Neural progenitor cell (in vitro differentiated cells): ENCODE results near the gene SNAPC2. TPM values are rescaled to one million over a fixed set of nuclear protein-coding genes. Genes with fewer than 3 reads are reported as not detected.
A peak's percentile ranks its signal among the peaks of the same experiment; 100 is the strongest.

ENCODE experiments used
- DNase-seq: peaks from one replicate; pipeline ENCODE4 v3.0.0-alpha.2; 2016; ENCODE audit warnings: low spot score
- H2AFZ ChIP-seq: fragments of 200-600 bp; sonication (generic); replicated peaks from 2 replicates; pipeline ENCODE4 v1.6.1; 2016; ENCODE audit warnings: antibody characterized with exemption
- H3F3A ChIP-seq: fragments of 200-600 bp; sonication (generic); 2 replicates; pipeline ENCODE4 v1.6.1; 2016; ENCODE audit warnings: antibody characterized with exemption, low read depth
- H3K27ac ChIP-seq: fragments of 200-600 bp; sonication (generic); 2 replicates; pipeline ENCODE4 v1.5.1; 2016; ENCODE audit warnings: mild to moderate bottlenecking
- H3K27me3 ChIP-seq: fragments of 200-600 bp; sonication (generic); 2 replicates; pipeline ENCODE4 v1.6.1; 2016; ENCODE audit warnings: mild to moderate bottlenecking, moderate library complexity
- H3K36me3 ChIP-seq: fragments of 200-600 bp; sonication (generic); 2 replicates; pipeline ENCODE4 v1.5.1; 2016
- H3K4me1 ChIP-seq: fragments of 200-600 bp; sonication (generic); 2 replicates; pipeline ENCODE4 v1.6.1; 2016; ENCODE audit warnings: mixed run types
- H3K4me2 ChIP-seq: fragments of 200-600 bp; sonication (generic); 2 replicates; pipeline ENCODE4 v1.6.1; 2016
- H3K4me3 ChIP-seq: fragments of 200-600 bp; sonication (generic); 2 replicates; pipeline ENCODE4 v1.5.1; 2016
- H3K79me2 ChIP-seq: fragments of 200-600 bp; sonication (generic); 2 replicates; pipeline ENCODE4 v1.6.1; 2016; ENCODE audit warnings: low read depth
- H3K9ac ChIP-seq: fragments of 200-600 bp; sonication (generic); 2 replicates; pipeline ENCODE4 v1.6.1; 2016
- H3K9me3 ChIP-seq: fragments of 200-600 bp; sonication (generic); 2 replicates; pipeline ENCODE4 v1.5.1; 2016; ENCODE audit warnings: low read depth
- H4K20me1 ChIP-seq: fragments of 200-600 bp; sonication (generic); 2 replicates; pipeline ENCODE4 v1.6.1; 2016; ENCODE audit warnings: low read depth
- H3K27ac Mint-ChIP-seq: 3 replicates; pipeline ENCODE4 v1.8.0; 2021; ENCODE audit warnings: mixed read lengths
- H3K27me3 Mint-ChIP-seq: 2 replicates; pipeline ENCODE4 v1.8.0; 2022; ENCODE audit warnings: low read depth, mild to moderate bottlenecking, inconsistent platforms, moderate library complexity, mixed read lengths; ENCODE audit not compliant: insufficient read depth
- H3K36me3 Mint-ChIP-seq: 3 replicates; pipeline ENCODE4 v1.8.0; 2021; ENCODE audit warnings: mixed read lengths
- H3K4me1 Mint-ChIP-seq: 3 replicates; pipeline ENCODE4 v1.8.0; 2021; ENCODE audit warnings: mixed read lengths
- H3K4me3 Mint-ChIP-seq: 3 replicates; pipeline ENCODE4 v1.8.0; 2021; ENCODE audit warnings: mild to moderate bottlenecking, moderate library complexity, mixed read lengths
- H3K9me3 Mint-ChIP-seq: 3 replicates; pipeline ENCODE4 v1.8.0; 2020; ENCODE audit warnings: mixed read lengths
- EZH2 ChIP-seq: fragments of 200-600 bp; sonication (generic); IDR thresholded peaks from 2 replicates; pipeline ENCODE4 v1.6.1; 2017; ENCODE audit warnings: antibody characterized with exemption, mild to moderate bottlenecking, moderate library complexity
- EZH2phosphoT487 ChIP-seq: fragments of 200-600 bp; sonication (generic); IDR thresholded peaks from 2 replicates; pipeline ENCODE4 v1.6.1; 2017; ENCODE audit warnings: antibody characterized with exemption
- total RNA-seq: library from RNA; depleted of rRNA; stranded (reverse); fragments of >200 nt; gene quantifications from 2 replicates; pipeline ENCODE4 v1.2.3, GENCODE V29; 2015; ENCODE audit warnings: low replicate concordance
- TF ChIP-seq, protein P1 (sequence below): fragments of 200-600 bp; sonication (generic); IDR thresholded peaks from 2 replicates; pipeline ENCODE4 v1.5.1; 2017; ENCODE audit warnings: antibody characterized with exemption, mild to moderate bottlenecking

The SNAPC2 gene
- total RNA-seq, 1 donor from 2014 or later: 5.7 TPM

DNA sequence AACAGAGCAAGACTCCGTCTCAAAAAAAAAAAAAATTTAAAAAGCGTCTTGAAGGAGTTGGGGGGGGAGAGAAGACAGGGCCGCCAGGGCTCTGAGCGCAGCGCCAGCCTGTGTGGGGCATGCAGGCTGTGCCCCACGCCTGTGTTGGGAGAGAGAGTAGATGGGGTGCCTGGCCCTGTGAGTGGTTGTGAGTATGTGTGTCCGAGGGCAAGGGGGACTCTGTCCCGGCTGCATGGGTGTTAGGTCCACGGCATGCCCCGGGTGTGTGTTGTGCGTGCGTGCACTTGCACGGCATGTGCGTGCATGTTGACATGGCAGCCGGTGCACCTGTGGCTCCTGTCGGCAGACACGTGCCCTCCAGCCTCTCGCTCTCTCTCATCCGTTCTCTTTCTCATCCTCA, 13.0 kb upstream of the SNAPC2 start:
- H3K79me2 ChIP-seq: peaks cover 37% of the 10 kb centered on the region
- H3K4me3 ChIP-seq: no peak overlapping the region
- Mint-ChIP-seq H3K27me3 (peaks cover 3% of the 10 kb centered on the region), H3K4me3 (peak overlapping the region; percentile 46), H3K4me1 (peaks cover 20% of the 10 kb centered on the region), H3K36me3 (peaks cover 8% of the 10 kb centered on the region), H3K9me3 (no peaks in the 10 kb centered on the region), H3K27ac (no peak overlapping the region)
- no peak overlapping the region for H2AFZ ChIP-seq
- H3K36me3 ChIP-seq: no peaks in the 10 kb centered on the region
- no peaks in the 10 kb centered on the region for H3K9me3 ChIP-seq
- H3F3A ChIP-seq: peaks cover 9% of the 10 kb centered on the region
- peaks cover 11% of the 10 kb centered on the region for H3K4me1 ChIP-seq
- no peak for DNase-seq
- no peak overlapping the region for H3K4me2 ChIP-seq
- H3K27ac ChIP-seq: no peak overlapping the region
- H3K9ac ChIP-seq: no peak overlapping the region
- peaks cover 5% of the 10 kb centered on the region for H3K27me3 ChIP-seq
- TF ChIP-seq EZH2 (no peak), EZH2phosphoT487 (no peak)
- TF ChIP-seq, protein P1, sequence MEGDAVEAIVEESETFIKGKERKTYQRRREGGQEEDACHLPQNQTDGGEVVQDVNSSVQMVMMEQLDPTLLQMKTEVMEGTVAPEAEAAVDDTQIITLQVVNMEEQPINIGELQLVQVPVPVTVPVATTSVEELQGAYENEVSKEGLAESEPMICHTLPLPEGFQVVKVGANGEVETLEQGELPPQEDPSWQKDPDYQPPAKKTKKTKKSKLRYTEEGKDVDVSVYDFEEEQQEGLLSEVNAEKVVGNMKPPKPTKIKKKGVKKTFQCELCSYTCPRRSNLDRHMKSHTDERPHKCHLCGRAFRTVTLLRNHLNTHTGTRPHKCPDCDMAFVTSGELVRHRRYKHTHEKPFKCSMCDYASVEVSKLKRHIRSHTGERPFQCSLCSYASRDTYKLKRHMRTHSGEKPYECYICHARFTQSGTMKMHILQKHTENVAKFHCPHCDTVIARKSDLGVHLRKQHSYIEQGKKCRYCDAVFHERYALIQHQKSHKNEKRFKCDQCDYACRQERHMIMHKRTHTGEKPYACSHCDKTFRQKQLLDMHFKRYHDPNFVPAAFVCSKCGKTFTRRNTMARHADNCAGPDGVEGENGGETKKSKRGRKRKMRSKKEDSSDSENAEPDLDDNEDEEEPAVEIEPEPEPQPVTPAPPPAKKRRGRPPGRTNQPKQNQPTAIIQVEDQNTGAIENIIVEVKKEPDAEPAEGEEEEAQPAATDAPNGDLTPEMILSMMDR: no peak
- peaks cover 60% of the 10 kb centered on the region for H4K20me1 ChIP-seq

DNA sequence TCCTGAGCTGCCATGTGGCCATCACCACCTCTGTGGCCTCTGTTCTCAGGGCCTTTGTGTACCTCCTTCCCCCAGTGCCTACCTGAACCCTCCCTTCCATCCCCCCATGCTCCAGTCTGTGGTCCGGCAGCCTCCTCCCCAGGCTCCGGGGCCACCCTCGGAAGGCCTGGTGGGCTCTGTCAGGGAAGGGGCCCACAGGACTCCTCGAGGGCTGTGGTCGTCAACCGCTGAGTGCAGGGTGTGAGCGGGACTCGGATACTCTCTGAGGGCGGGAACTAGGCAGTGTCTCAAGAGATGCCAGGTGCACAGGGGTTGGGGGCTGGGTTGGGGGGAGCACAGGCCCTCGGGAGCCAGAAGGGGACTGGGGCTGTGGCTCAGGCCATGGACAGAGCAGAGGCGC, 12.6 kb upstream of the SNAPC2 start:
- Histone ChIP-seq H3K4me1 (peaks cover 11% of the 10 kb centered on the region), H3K4me2 (no peak overlapping the region), H3K27ac (no peak overlapping the region), H3K79me2 (peaks cover 37% of the 10 kb centered on the region), H3K4me3 (no peak overlapping the region), H4K20me1 (peaks cover 62% of the 10 kb centered on the region), H3K9ac (no peak overlapping the region), H3K36me3 (no peaks in the 10 kb centered on the region), H3F3A (peaks cover 8% of the 10 kb centered on the region), H3K27me3 (peaks cover 2% of the 10 kb centered on the region), H2AFZ (no peak overlapping the region), H3K9me3 (no peaks in the 10 kb centered on the region)
- H3K27me3 Mint-ChIP-seq: peaks cover 3% of the 10 kb centered on the region
- DNase-seq: no peak
- TF ChIP-seq, protein P1: no peak
- no peak for TF ChIP-seq EZH2phosphoT487
- TF ChIP-seq EZH2: no peak
- H3K36me3 Mint-ChIP-seq: peaks cover 8% of the 10 kb centered on the region
- peaks cover 18% of the 10 kb centered on the region for H3K4me1 Mint-ChIP-seq
- no peak overlapping the region for H3K4me3 Mint-ChIP-seq
- H3K27ac Mint-ChIP-seq: no peak overlapping the region
- no peaks in the 10 kb centered on the region for H3K9me3 Mint-ChIP-seq

DNA sequence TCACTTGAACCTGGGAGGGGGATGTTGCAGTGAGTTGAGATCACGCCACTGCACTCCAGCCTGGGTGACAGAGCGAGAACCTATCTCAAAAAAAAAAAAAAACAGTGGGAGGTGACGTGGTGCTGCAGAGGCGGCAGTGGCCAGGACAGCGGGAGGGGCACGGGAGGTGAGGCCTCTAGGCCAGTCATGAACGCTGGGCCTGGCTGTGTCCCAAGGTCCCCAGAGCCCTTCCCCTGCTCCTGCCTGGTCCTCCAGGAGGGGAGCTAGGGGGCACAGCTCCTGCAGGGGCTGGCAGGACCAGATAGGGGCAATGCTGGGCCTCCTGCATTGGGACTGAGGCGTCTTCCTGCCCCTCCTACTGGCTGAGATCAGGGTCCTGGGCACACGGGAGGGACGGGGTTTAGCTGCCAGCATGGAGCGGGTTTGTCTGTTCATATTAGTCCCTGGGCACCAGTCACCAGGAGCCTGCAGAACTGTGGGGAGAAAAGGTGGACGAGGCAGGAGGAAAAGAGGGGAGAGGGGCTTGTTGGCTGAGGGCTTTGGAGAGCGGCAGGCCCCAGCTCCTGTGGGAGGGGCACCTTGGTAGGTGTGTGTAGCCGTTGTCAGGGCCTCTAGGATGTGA, 11.9 kb upstream of the SNAPC2 start:
- Mint-ChIP-seq H3K27ac (no peak overlapping the region), H3K4me3 (no peak overlapping the region), H3K36me3 (peaks cover 12% of the 10 kb centered on the region), H3K4me1 (peaks cover 12% of the 10 kb centered on the region), H3K27me3 (peaks cover 7% of the 10 kb centered on the region), H3K9me3 (no peaks in the 10 kb centered on the region)
- H3K79me2 ChIP-seq: peaks cover 37% of the 10 kb centered on the region
- H3K4me2 ChIP-seq: no peak overlapping the region
- H3K27me3 ChIP-seq: no peaks in the 10 kb centered on the region
- peaks cover 62% of the 10 kb centered on the region for H4K20me1 ChIP-seq
- H3K4me1 ChIP-seq: peaks cover 7% of the 10 kb centered on the region
- no peak for DNase-seq
- H3K27ac ChIP-seq: no peak overlapping the region
- H3K9ac ChIP-seq: no peak overlapping the region
- no peak overlapping the region for H2AFZ ChIP-seq
- no peaks in the 10 kb centered on the region for H3K9me3 ChIP-seq
- no peak overlapping the region for H3K4me3 ChIP-seq
- H3F3A ChIP-seq: peaks cover 2% of the 10 kb centered on the region
- H3K36me3 ChIP-seq: no peaks in the 10 kb centered on the region
- TF ChIP-seq, protein P1: no peak
- TF ChIP-seq EZH2phosphoT487 (no peak), EZH2 (no peak)
